Neutrophil (primary cell): ENCODE measurements around the gene ALPG.
"Not testable (repeated sequence)": the region's sequence is repeated elsewhere in the genome, so short reads cannot be mapped to it uniquely, and the experiment has no call there.

Experiments
- H3K27ac ChIP-seq: fragments of 200-600 bp; sonication (generic); 2 replicates; pipeline ENCODE4 v1.5.1; 2016; ENCODE audit warnings: mild to moderate bottlenecking, moderate library complexity
- H3K27me3 ChIP-seq: fragments of 200-600 bp; sonication (generic); 2 replicates; pipeline ENCODE4 v1.6.0; 2016; ENCODE audit warnings: mild to moderate bottlenecking
- H3K36me3 ChIP-seq: fragments of 200-600 bp; sonication (generic); 2 replicates; pipeline ENCODE4 v1.5.1; 2017
- H3K4me1 ChIP-seq, 2 experiments: fragments of 200-600 bp in 1 of 2; sonication (generic) in 1 of 2; 1 replicate in 1 of 2; 2 replicates in 1 of 2; pipeline versions ENCODE4 v1.5.1 to v1.6.1; 2013 to 2016; ENCODE audit warnings: low read depth in 1 of 2, low read length in 1 of 2, mild to moderate bottlenecking in 1 of 2, moderate library complexity in 1 of 2; ENCODE audit not compliant: control insufficient read depth in 1 of 2, insufficient read depth in 1 of 2
- H3K4me3 ChIP-seq, 2 experiments: fragments of 200-600 bp in 1 of 2; sonication (generic) in 1 of 2; 1 replicate in 1 of 2; 2 replicates in 1 of 2; pipeline ENCODE4 v1.5.1; 2013 to 2016; ENCODE audit warnings: low read depth in 1 of 2, low read length in 1 of 2, mild to moderate bottlenecking in 1 of 2, moderate library complexity in 1 of 2
- H3K9me3 ChIP-seq: fragments of 200-600 bp; sonication (generic); 2 replicates; pipeline ENCODE4 v1.5.1; 2016
- TF ChIP-seq, protein P1 (sequence below): fragments of 200-600 bp; sonication (generic); IDR thresholded peaks from 2 replicates; pipeline ENCODE4 v1.5.1; 2016; ENCODE audit warnings: antibody characterized with exemption

The ALPG gene

GRCh38 chr2:232365621-232366321 is 40.9 kb upstream of the ALPG start:
- Histone ChIP-seq H3K27ac (no peak overlapping the region), H3K4me3 (no peak overlapping the region), H3K4me1 (peaks cover 4 to 5% of the 10 kb centered on the region in 2 experiments), H3K36me3 (no peaks in the 10 kb centered on the region), H3K27me3 (peaks cover 15% of the 10 kb centered on the region), H3K9me3 (no peaks in the 10 kb centered on the region)
- TF ChIP-seq, protein P1, sequence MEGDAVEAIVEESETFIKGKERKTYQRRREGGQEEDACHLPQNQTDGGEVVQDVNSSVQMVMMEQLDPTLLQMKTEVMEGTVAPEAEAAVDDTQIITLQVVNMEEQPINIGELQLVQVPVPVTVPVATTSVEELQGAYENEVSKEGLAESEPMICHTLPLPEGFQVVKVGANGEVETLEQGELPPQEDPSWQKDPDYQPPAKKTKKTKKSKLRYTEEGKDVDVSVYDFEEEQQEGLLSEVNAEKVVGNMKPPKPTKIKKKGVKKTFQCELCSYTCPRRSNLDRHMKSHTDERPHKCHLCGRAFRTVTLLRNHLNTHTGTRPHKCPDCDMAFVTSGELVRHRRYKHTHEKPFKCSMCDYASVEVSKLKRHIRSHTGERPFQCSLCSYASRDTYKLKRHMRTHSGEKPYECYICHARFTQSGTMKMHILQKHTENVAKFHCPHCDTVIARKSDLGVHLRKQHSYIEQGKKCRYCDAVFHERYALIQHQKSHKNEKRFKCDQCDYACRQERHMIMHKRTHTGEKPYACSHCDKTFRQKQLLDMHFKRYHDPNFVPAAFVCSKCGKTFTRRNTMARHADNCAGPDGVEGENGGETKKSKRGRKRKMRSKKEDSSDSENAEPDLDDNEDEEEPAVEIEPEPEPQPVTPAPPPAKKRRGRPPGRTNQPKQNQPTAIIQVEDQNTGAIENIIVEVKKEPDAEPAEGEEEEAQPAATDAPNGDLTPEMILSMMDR = no peak

GRCh38 chr2:232366461-232366860 is 40.2 kb upstream of the ALPG start:
- H3K27me3 ChIP-seq = peaks cover 15% of the 10 kb centered on the region

GRCh38 chr2:232367016-232367415 is 39.6 kb upstream of the ALPG start:
- Histone ChIP-seq H3K27me3 (peaks cover 15% of the 10 kb centered on the region), H3K9me3 (no peaks in the 10 kb centered on the region), H3K27ac (no peak overlapping the region), H3K36me3 (no peaks in the 10 kb centered on the region), H3K4me1 (peaks cover 4 to 5% of the 10 kb centered on the region in 2 experiments), H3K4me3 (no peak overlapping the region)
- TF ChIP-seq, protein P1 = no peak

More at GRCh38 chr2:232366461-232366860, 40.2 kb upstream of the ALPG start:
- H3K4me3 ChIP-seq, H3K27ac ChIP-seq, H3K36me3 ChIP-seq, H3K4me1 ChIP-seq, H3K9me3 ChIP-seq: not testable (repeated sequence)

GRCh38 chr2:232367591-232368233 is 38.9 kb upstream of the ALPG start:
- TF ChIP-seq, protein P1 = no peak
- no peak overlapping the region for H3K4me3 ChIP-seq
- H3K4me1 ChIP-seq = peaks cover 4 to 5% of the 10 kb centered on the region in 2 experiments

GRCh38 chr2:232368311-232368731 is 38.3 kb upstream of the ALPG start:
- TF ChIP-seq, protein P1 = no peak
- H3K4me1 ChIP-seq = peaks cover 4 to 5% of the 10 kb centered on the region in 2 experiments
- H3K4me3 ChIP-seq = no peak overlapping the region
- H3K27ac ChIP-seq = no peak overlapping the region
- H3K9me3 ChIP-seq = no peaks in the 10 kb centered on the region
- peaks cover 15% of the 10 kb centered on the region for H3K27me3 ChIP-seq
- H3K36me3 ChIP-seq = no peaks in the 10 kb centered on the region

More at GRCh38 chr2:232367591-232368233, 38.9 kb upstream of the ALPG start:
- Histone ChIP-seq H3K27ac (no peak overlapping the region), H3K9me3 (no peaks in the 10 kb centered on the region), H3K36me3 (no peaks in the 10 kb centered on the region), H3K27me3 (peaks cover 15% of the 10 kb centered on the region)
